NB4 (cell line): ENCODE measurements around the gene AGBL2.
"Not testable (repeated sequence)": the region's sequence is repeated elsewhere in the genome, so short reads cannot be mapped to it uniquely, and the experiment has no call there.

Source experiments
- DNase-seq: peaks from one replicate; pipeline ENCODE4 v3.0.0; 2010; ENCODE audit warnings: low read depth
- H3K4me3 ChIP-seq: one replicate; pipeline ENCODE4 v1.5.1; 2011; ENCODE audit warnings: mild to moderate bottlenecking, low read depth, low read length, moderate library complexity
- MYC ChIP-seq: IDR thresholded peaks from 2 replicates; pipeline ENCODE4 v1.6.1; 2011; ENCODE audit warnings: low read depth, low read length
- POLR2A ChIP-seq: IDR thresholded peaks from 2 replicates; pipeline ENCODE4 v1.6.1; 2011; ENCODE audit warnings: mild to moderate bottlenecking; ENCODE audit not compliant: insufficient read length; ENCODE audit errors: extremely low read depth
- TF ChIP-seq, protein P1 (sequence below): IDR thresholded peaks from one replicate; pipeline ENCODE4 v1.5.1; 2012; ENCODE audit warnings: low read depth, low read length
- TF ChIP-seq, protein P2 (sequence below): IDR thresholded peaks from 2 replicates; pipeline ENCODE4 v1.6.1; 2011; ENCODE audit warnings: low read depth, low read length

Gene AGBL2

DNA sequence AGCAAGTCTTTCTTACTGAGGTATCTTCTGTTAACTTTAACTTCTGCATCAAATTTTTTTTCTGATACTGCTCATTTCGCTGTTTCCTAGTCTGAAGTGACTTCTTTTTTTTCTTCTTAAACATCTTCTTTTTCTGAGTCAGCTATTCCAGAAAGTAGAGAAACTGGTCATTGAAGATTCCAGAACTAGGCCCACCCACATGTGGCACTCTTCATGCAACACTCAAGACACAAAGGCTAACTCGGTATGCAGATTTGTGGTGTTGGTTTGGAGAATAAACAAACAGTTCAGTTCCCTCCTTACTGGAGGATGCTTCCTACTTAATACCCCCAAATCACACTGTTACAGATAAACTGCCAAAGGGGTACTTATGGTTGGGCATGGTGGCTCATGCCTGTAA lies 47.6 kb downstream of the AGBL2 start:
- no peak for DNase-seq
- TF ChIP-seq, protein P1, sequence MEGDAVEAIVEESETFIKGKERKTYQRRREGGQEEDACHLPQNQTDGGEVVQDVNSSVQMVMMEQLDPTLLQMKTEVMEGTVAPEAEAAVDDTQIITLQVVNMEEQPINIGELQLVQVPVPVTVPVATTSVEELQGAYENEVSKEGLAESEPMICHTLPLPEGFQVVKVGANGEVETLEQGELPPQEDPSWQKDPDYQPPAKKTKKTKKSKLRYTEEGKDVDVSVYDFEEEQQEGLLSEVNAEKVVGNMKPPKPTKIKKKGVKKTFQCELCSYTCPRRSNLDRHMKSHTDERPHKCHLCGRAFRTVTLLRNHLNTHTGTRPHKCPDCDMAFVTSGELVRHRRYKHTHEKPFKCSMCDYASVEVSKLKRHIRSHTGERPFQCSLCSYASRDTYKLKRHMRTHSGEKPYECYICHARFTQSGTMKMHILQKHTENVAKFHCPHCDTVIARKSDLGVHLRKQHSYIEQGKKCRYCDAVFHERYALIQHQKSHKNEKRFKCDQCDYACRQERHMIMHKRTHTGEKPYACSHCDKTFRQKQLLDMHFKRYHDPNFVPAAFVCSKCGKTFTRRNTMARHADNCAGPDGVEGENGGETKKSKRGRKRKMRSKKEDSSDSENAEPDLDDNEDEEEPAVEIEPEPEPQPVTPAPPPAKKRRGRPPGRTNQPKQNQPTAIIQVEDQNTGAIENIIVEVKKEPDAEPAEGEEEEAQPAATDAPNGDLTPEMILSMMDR: no peak
- TF ChIP-seq, protein P2, sequence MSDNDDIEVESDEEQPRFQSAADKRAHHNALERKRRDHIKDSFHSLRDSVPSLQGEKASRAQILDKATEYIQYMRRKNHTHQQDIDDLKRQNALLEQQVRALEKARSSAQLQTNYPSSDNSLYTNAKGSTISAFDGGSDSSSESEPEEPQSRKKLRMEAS: no peak
- TF ChIP-seq POLR2A: no peak
- no peak for TF ChIP-seq MYC
- H3K4me3 ChIP-seq: no peak overlapping the region

DNA sequence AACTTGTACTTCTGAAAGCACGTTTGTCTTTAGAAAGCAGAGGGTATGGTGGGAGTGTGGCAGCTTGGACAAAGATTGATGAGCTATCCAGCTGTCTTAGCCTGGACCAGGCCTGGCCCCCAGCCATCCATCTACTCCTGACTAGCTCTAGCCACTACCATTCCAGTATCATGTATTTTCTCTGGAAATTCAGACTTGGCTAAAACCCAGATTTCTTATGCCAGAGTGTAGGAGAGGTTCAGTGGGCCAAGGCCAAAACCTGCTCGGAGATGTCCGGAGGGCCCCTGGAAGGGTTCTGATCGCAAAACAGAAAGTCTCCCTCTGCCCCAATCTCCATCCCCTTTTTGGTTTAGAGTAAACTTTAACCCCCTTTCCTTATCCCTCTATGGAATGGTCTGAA lies 48.0 kb downstream of the AGBL2 start:
- TF ChIP-seq, protein P2: no peak
- TF ChIP-seq POLR2A (no peak), MYC (no peak)
- TF ChIP-seq, protein P1: no peak
- no peak overlapping the region for H3K4me3 ChIP-seq
- no peak for DNase-seq

DNA sequence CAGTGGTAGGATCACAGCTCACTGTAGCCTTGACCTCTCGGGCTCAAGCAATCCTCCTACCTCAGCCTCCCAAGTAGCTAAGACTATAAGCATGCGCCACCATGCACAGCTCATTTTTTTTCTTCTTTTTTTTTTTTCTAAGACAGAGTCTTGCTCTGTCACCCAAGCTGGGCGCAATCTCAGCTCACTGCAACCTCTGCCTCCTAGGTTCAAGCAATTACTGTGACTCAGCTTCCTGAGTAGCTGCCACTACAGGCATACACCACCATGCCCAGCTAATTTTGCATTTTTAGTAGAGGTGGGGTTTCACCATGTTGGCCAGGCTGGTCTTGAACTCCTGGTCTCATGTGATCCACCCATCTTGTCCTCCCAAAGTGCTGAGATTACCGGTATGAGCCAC lies 50.2 kb downstream of the AGBL2 start:
- not testable (repeated sequence) for DNase-seq, H3K4me3 ChIP-seq

DNA sequence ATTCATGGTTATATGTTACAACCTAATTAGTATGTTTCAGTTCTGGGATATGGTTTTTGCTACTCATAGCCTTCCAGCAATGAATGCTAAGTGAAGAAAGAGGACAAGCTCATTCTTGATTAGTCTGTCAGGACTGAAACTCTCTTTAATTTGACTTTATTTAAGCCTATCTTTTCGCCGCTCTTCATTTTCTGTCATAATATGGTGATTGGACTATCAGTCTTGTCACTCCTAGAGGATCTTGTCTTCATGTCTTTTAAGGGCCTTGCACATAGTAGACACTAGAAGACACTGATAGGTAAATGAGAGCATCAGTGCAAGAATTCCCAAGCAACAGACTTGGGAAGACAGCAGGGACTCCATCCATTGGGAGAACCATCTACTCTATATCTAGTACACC lies 53.9 kb downstream of the AGBL2 start:
- H3K4me3 ChIP-seq: no peak overlapping the region
- TF ChIP-seq MYC (no peak), POLR2A (no peak)
- TF ChIP-seq, protein P2: no peak
- TF ChIP-seq, protein P1: no peak
- DNase-seq: no peak

DNA sequence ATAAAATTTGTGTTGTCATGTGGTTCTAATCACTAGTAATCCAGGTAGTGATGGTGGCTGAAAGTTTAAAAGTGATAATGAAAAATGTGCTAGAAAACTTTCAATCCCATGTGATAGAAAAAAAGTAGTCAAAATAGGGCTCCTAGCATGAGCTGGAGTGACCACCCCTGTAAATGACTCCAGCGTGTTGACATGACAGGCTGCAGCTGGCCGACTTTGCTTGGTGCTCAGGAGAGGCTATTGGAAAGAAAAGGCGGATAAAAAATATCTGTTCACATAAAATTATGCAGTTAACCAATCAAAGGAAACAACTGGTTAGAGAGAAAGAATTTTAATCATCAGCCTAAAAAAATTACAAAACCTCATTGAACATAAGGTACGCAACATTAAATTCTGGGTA lies 55.9 kb downstream of the AGBL2 start:
- H3K4me3 ChIP-seq: no peak overlapping the region
- TF ChIP-seq POLR2A (no peak), MYC (no peak)
- TF ChIP-seq, protein P2: no peak
- TF ChIP-seq, protein P1: no peak
- DNase-seq: no peak

GRCh38 chr11:47656260-47656885 lies 58.8 kb downstream of the AGBL2 start:
- H3K4me3 ChIP-seq: no peak overlapping the region
- TF ChIP-seq, protein P1: no peak
- TF ChIP-seq, protein P2: no peak
- TF ChIP-seq POLR2A (no peak), MYC (no peak)
- DNase-seq: no peak
